GM19395 (cell line): ENCODE results near the gene MAPKAPK5.
A peak's percentile ranks its signal among the peaks of the same experiment; 100 is the strongest.
"Not testable (repeated sequence)": the region's sequence is repeated elsewhere in the genome, so short reads cannot be mapped to it uniquely, and the experiment has no call there.

Experiments used
- ATAC-seq: cut with Tn5 transposase; IDR thresholded peaks from one replicate; pipeline ENCODE4 v1.9.1; 2021; ENCODE audit warnings: mild to moderate bottlenecking, moderate library complexity; ENCODE audit not compliant: unreplicated experiment

The MAPKAPK5 gene

GRCh38 chr12:111827907-111828306 is 14.1 kb upstream of the MAPKAPK5 start:
- no peak for ATAC-seq

GRCh38 chr12:111828338-111828979 is 13.6 kb upstream of the MAPKAPK5 start:
- no peak for ATAC-seq

- not testable (repeated sequence) for ATAC-seq
Observed at GRCh38 chr12:111829635-111830034, 12.4 kb upstream of the MAPKAPK5 start.

- not testable (repeated sequence) for ATAC-seq
Observed at GRCh38 chr12:111834740-111835386, 7.2 kb upstream of the MAPKAPK5 start.

- ATAC-seq: not testable (repeated sequence)
Observed at GRCh38 chr12:111835531-111836181, 6.4 kb upstream of the MAPKAPK5 start.

- ATAC-seq: no peak
Observed at GRCh38 chr12:111838353-111838752, 3.7 kb upstream of the MAPKAPK5 start.

- no peak for ATAC-seq
Observed at GRCh38 chr12:111840807-111841206, 1.2 kb upstream of the MAPKAPK5 start.

- ATAC-seq: no peak
Observed at GRCh38 chr12:111841236-111841749, 735 bp upstream of the MAPKAPK5 start.

- peak; percentile 17 for ATAC-seq
Observed at GRCh38 chr12:111842556-111843396, 748 bp downstream of the MAPKAPK5 start.

GRCh38 chr12:111846016-111846415 is 4.0 kb downstream of the MAPKAPK5 start:
- ATAC-seq: no peak

GRCh38 chr12:111850526-111850925 is 8.5 kb downstream of the MAPKAPK5 start:
- ATAC-seq: no peak

- no peak for ATAC-seq
Observed at GRCh38 chr12:111858186-111858585, 16.2 kb downstream of the MAPKAPK5 start.

- ATAC-seq: no peak
Observed at GRCh38 chr12:111858778-111859177, 16.8 kb downstream of the MAPKAPK5 start.

- ATAC-seq: no peak
Observed at GRCh38 chr12:111864913-111865312, 22.9 kb downstream of the MAPKAPK5 start.

GRCh38 chr12:111867531-111867930 is 25.5 kb downstream of the MAPKAPK5 start:
- no peak for ATAC-seq

- ATAC-seq: no peak
Observed at GRCh38 chr12:111868676-111869588, 26.9 kb downstream of the MAPKAPK5 start.

- no peak for ATAC-seq
Observed at GRCh38 chr12:111869671-111870070, 27.6 kb downstream of the MAPKAPK5 start.

GRCh38 chr12:111870216-111870615 is 28.2 kb downstream of the MAPKAPK5 start:
- no peak for ATAC-seq

GRCh38 chr12:111870706-111871105 is 28.7 kb downstream of the MAPKAPK5 start:
- no peak for ATAC-seq

- ATAC-seq: no peak
Observed at GRCh38 chr12:111873113-111873512, 31.1 kb downstream of the MAPKAPK5 start.
